ENCODE measurements around the gene CDCA3. TPM values are rescaled to one million over a fixed set of nuclear protein-coding genes. Genes with fewer than 3 reads are reported as not detected.

The CDCA3 gene
- total RNA-seq, 1 donor from 2014 or later: 8.1 TPM

DNA sequence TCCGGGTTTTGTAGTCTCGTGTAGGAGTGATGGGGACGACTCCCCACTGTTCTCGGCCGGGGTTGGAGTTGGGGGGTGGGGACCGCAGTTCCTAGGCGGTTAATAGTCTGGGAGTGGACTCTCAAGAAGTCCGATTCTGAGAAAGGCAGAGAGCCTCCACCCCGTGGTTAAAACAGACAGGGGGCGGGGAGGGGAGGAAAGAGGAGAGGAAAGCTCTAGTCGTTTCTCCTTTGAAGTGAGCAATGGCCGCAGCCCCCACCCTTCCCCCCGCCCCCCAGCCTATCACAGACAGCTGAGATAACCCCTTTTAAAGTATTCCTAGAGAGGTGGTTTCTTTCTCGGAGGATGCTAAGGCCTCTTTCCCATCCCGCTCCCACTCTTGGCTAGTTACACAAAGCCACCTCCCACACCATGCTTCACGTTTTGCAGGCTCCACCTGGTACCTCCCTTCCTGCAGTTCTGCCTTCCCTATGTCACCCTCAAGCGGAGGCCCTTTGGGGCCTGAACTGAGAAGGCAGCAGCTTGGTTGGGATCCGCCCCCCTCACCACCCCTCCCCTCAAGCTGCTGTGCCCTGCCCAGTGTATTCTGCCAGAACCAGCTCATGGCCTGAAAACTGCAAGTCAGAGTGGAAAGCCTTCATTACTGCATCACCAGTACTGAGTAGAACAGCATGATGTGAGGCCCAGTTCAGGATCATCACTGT lies 1.7 kb upstream of the CDCA3 start:
- peak; percentile 34 for DNase-seq

GRCh38 chr12:6851921-6852650 lies 1.0 kb upstream of the CDCA3 start, which contains the start of gene USP5:
Gene USP5 (plus strand): TSS chr12:6852150. CDS start chr12:6852180, 30 bp downstream.
- DNase-seq: peak; percentile 100

- DNase-seq: no peak
Observed at GRCh38 chr12:6850796-6851152, 312 bp downstream of the CDCA3 start.

- DNase-seq: no peak
Observed at GRCh38 chr12:6849976-6850560, 1.0 kb downstream of the CDCA3 start.

- DNase-seq: no peak
Observed at GRCh38 chr12:6849427-6849826, 1.7 kb downstream of the CDCA3 start.

- no peak for DNase-seq
Observed at GRCh38 chr12:6847676-6848075, 3.4 kb downstream of the CDCA3 start.

DNA sequence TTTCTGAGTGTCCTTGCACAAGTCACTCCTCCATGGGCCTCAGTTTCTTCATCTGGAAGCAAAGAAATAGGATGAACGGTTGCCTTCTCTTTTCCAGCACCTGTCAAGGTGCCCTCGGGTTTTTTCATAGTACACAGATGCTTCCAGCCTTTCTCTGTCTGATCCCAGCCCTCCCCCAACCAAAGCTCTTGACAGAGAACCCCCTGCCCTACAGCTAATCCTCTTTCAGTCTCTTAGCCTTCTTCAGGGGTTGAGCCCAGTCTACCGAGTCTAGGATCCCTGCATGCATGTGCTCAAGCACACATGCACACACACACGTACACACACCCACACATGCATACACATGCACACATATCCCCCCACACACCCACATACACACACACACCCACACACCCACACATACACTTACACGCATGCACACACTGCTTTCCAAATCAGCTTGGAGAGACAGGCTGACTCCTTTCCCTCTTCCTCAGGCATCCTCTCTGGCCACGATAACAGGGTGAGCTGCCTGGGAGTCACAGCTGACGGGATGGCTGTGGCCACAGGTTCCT lies 4.7 kb downstream of the CDCA3 start:
- DNase-seq: no peak

- no peak for DNase-seq
Observed at GRCh38 chr12:6845395-6845794, 5.7 kb downstream of the CDCA3 start.

GRCh38 chr12:6843118-6843902 lies 7.8 kb downstream of the CDCA3 start:
- no peak for DNase-seq

- no peak for DNase-seq
Observed at GRCh38 chr12:6842075-6842474, 9.0 kb downstream of the CDCA3 start.

DNA sequence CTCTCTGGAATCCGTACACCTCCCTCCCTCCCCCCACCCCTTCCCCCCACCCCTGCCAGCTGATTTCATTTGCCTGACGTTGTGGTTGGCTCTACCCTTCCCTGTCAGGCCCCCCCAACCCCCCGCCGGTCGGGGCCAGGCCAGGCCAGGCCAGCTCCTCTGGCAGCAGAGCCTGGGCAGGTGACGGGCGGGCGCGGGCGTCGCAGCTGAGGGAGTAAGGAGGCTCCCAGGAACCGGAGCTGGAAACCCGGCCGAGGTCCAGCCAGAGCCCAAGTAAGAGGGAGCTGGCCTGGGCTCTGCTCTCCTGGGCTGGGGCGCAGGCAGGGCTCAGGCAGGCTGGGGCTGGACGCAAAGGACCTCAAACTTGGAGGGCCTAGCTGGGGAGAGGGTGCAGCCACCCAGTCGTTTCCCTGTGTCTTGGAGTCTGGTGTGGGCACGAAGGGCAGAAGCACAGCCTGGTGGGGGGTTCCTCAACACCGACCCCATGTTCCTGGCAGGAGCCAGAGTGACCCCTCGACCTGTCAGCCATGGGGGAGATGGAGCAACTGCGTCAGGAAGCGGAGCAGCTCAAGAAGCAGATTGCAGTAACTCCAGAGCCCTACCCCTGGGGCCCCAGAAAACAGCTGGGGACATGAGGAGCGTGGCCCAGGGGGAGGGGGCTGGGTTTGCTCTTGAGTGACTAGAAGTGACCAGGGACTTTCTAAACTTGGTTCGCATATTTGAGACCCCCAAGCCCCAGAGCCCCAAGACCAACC lies 10.1 kb downstream of the CDCA3 start, which contains the start of gene GNB3:
GNB3 (plus strand) TSS at position 165 of the 755 bp plus-strand sequence; CDS start at position 528, 363 bp downstream.
- no peak for DNase-seq

- DNase-seq: no peak
Observed at GRCh38 chr12:6840330-6840729, 10.8 kb downstream of the CDCA3 start.

- DNase-seq: no peak
Observed at GRCh38 chr12:6839482-6840201, 11.4 kb downstream of the CDCA3 start.

GRCh38 chr12:6838854-6839253 lies 12.2 kb downstream of the CDCA3 start:
- no peak for DNase-seq

DNA sequence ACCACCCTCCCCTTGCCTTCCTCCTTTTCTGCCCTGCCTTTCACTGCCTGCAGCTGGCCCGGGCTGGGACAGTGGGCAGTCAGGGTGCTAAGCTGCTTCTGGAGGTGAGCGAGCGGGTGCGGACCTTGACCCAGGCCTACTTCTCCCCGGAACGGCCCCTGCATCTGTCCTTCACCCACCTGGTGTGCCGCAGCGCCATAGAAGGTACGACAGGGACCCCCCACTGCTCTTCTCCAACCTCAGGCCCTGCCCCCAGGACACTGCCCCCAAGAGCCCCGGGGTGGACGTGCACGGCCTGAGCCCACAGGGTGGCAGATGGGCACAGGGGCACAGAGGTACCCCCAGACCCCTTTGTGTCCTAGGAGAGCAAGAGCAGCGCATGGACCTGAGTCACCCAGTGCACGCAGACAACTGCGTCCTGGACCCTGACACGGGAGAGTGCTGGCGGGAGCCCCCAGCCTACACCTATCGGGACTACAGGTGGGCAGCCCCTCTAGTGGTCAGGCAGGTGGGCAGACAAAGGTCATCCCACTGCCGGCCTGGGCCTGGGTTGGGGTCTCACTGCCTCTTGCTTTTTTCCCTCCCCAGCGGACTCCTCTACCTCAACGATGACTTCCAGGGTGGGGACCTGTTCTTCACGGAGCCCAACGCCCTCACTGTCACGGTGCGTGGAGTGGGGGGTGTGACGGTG lies 13.6 kb downstream of the CDCA3 start:
- DNase-seq: no peak

GRCh38 chr12:6836851-6837250 lies 14.2 kb downstream of the CDCA3 start:
- no peak for DNase-seq

DNA sequence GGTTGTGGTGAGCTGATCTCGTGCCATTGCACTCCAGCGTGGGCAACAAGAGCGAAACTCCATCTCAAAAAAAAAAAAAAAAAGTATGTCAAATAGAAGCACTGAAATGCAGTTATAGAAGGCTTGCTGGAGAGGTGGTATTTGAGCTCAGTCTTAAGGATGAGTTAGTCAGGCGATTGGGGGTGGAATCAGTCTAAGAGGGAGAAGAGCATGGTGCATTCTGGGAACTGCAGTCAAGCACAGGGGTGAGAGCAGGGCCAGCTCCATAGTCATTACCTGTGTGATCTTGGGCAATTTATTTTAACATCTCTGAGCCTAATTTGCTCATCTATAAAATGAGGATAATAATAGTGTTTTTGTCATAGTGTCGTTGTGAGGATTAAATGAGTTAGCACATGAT lies 16.2 kb downstream of the CDCA3 start:
- no peak for DNase-seq

DNA sequence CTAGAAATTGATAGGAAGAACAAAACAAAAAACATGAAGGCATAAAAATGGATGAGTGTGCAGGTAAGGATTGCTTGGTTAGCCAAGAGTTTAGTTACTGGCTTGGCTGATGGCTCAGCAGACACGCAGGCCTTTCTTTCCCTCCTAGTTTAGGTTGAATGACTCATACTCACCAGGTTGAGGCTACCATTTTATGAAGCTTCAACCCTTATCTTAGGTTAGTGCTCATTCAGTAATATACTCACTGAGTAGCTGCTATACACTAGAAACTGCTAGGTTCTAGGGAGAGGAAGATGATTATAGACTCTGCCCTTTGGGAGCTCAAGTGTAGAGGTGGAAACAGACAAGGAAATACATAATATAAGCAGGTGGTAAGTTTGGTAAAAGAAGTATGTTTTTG lies 16.8 kb downstream of the CDCA3 start:
- DNase-seq: no peak

- DNase-seq: no peak
Observed at GRCh38 chr12:6833189-6833890, 17.7 kb downstream of the CDCA3 start.

GRCh38 chr12:6832125-6832524 lies 19.0 kb downstream of the CDCA3 start:
- DNase-seq: no peak

Data from skin of body (tissue), 2 donors.